OCI-LY3 (cell line): Measurements from ENCODE around the gene LPP.
A peak's percentile ranks its signal among the peaks of the same experiment; 100 is the strongest.

ENCODE experiments used
- H2AFZ ChIP-seq: fragments of 200-600, 300-600 bp; shearing (Covaris generic); 2 replicates; pipeline ENCODE4 v1.6.0; 2014; ENCODE audit warnings: antibody characterized with exemption, low read depth, low read length
- H3K27ac ChIP-seq: fragments of 200-600, 300-600 bp; sonication (generic); 2 replicates; pipeline ENCODE4 v1.5.1; 2014; ENCODE audit warnings: mild to moderate bottlenecking, low read length, moderate library complexity, mixed read lengths
- H3K27me3 ChIP-seq: fragments of 200-600, 300-600 bp; sonication (generic); 2 replicates; pipeline ENCODE4 v1.6.1; 2014; ENCODE audit warnings: low read depth, low read length, mixed read lengths
- H3K36me3 ChIP-seq: fragments of 200-600, 300-600 bp; sonication (generic); replicated peaks from 2 replicates; pipeline ENCODE3; 2014; ENCODE audit warnings: low read depth, low read length, mixed read lengths
- H3K4me1 ChIP-seq: fragments of 300-600, 200-600 bp; sonication (generic); 2 replicates; pipeline ENCODE4 v1.6.1; 2014; ENCODE audit warnings: low read length, mixed read lengths
- H3K4me2 ChIP-seq: fragments of 200-600, 300-600 bp; sonication (generic); 2 replicates; pipeline ENCODE4 v1.6.1; 2014; ENCODE audit warnings: low read length, mixed read lengths
- H3K4me3 ChIP-seq: fragments of 300-600, 200-600 bp; sonication (generic); 2 replicates; pipeline ENCODE4 v1.5.1; 2014; ENCODE audit warnings: antibody characterized with exemption, mild to moderate bottlenecking, low read length, moderate library complexity
- H3K79me2 ChIP-seq: fragments of 300-600, 200-600 bp; shearing (Covaris generic); 2 replicates; pipeline ENCODE4 v1.6.1; 2014; ENCODE audit warnings: mild to moderate bottlenecking, low read length, mixed read lengths
- H3K9ac ChIP-seq: fragments of 300-600, 200-600 bp; shearing (Covaris generic); 2 replicates; pipeline ENCODE4 v1.6.0; 2014; ENCODE audit warnings: mild to moderate bottlenecking, low read length, moderate library complexity
- H3K9me3 ChIP-seq: fragments of 200-600, 300-600 bp; shearing (Covaris generic); 2 replicates; pipeline ENCODE4 v1.6.1; 2014; ENCODE audit warnings: low read length, mixed read lengths; ENCODE audit not compliant: insufficient read depth
- H4K20me1 ChIP-seq: fragments of 200-600, 300-600 bp; sonication (generic); 2 replicates; pipeline ENCODE4 v1.6.1; 2016; ENCODE audit warnings: low read length, mixed read lengths; ENCODE audit not compliant: insufficient read depth
- CTCF ChIP-seq: fragments of 200-600, 300-600 bp; sonication (generic); IDR thresholded peaks from 2 replicates; pipeline ENCODE4 v1.5.1; 2014; ENCODE audit warnings: antibody characterized with exemption, low read length, low read depth
- EZH2phosphoT487 ChIP-seq: fragments of 200-600 bp; shearing (Covaris generic); IDR thresholded peaks from 2 replicates; pipeline ENCODE4 v1.6.1; 2018; ENCODE audit warnings: antibody characterized with exemption, mixed run types, low read depth

Gene LPP

GRCh38 chr3:188394623-188395022 lies 240.7 kb downstream of the LPP start:
- no peaks in the 10 kb centered on the region for H4K20me1 ChIP-seq
- H3K9ac ChIP-seq = peak overlapping the region; percentile 74
- no peak overlapping the region for H2AFZ ChIP-seq
- H3K9me3 ChIP-seq = no peaks in the 10 kb centered on the region
- H3K27me3 ChIP-seq = no peaks in the 10 kb centered on the region
- H3K4me1 ChIP-seq = peaks cover 100% of the 10 kb centered on the region
- TF ChIP-seq EZH2phosphoT487 (no peak), CTCF (no peak)
- peak overlapping the region; percentile 34 for H3K4me3 ChIP-seq
- H3K79me2 ChIP-seq = peaks cover 24% of the 10 kb centered on the region
- H3K4me2 ChIP-seq = peak overlapping the region; percentile 81
- H3K27ac ChIP-seq = peak overlapping the region; percentile 89
- H3K36me3 ChIP-seq = no peaks in the 10 kb centered on the region

DNA sequence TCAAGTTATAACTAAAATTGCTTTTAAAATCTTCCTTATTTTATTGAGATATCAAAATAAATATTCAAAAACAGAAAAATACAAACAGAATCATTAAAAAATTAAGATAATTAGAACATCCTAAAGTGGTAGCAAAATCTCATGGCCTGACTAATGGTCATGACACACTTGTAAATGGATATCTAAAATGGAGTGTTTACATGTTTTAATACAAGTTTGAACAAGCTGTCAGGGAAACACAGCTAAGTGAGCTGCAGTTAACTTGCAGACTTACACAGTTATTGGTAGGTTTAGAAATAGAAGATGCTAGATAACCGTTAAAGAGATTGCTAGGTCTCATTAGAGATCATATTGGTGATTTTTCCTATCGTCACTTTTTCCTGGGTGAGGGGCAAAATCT lies 242.3 kb downstream of the LPP start:
- no peaks in the 10 kb centered on the region for H3K36me3 ChIP-seq
- peak overlapping the region; percentile 84 for H3K4me2 ChIP-seq
- TF ChIP-seq EZH2phosphoT487 (no peak), CTCF (no peak)

GRCh38 chr3:188396900-188397299 lies 242.9 kb downstream of the LPP start:
- peak overlapping the region; percentile 98 for H3K27ac ChIP-seq
- peaks cover 19% of the 10 kb centered on the region for H3K79me2 ChIP-seq
- peaks cover 99% of the 10 kb centered on the region for H3K4me1 ChIP-seq
- TF ChIP-seq EZH2phosphoT487 = no peak
- TF ChIP-seq CTCF = no peak
- no peaks in the 10 kb centered on the region for H3K27me3 ChIP-seq
- no peaks in the 10 kb centered on the region for H4K20me1 ChIP-seq
- H3K9ac ChIP-seq = peak overlapping the region; percentile 81
- H3K36me3 ChIP-seq = no peaks in the 10 kb centered on the region
- no peaks in the 10 kb centered on the region for H3K9me3 ChIP-seq
- peak overlapping the region; percentile 5; the same call in 1 of the 2 replicates for H2AFZ ChIP-seq
- H3K4me3 ChIP-seq = peak overlapping the region; percentile 67
- peak overlapping the region; percentile 84 for H3K4me2 ChIP-seq

More for the DNA sequence above, 242.3 kb downstream of the LPP start:
- Histone ChIP-seq H3K9ac (peak overlapping the region; percentile 81), H3K27me3 (no peaks in the 10 kb centered on the region), H4K20me1 (no peaks in the 10 kb centered on the region), H3K27ac (peak overlapping the region; percentile 98), H2AFZ (peak overlapping the region; percentile 5; the same call in 1 of the 2 replicates), H3K4me3 (peak overlapping the region; percentile 67), H3K9me3 (no peaks in the 10 kb centered on the region), H3K4me1 (peaks cover 99% of the 10 kb centered on the region), H3K79me2 (peaks cover 24% of the 10 kb centered on the region)

- Histone ChIP-seq H3K79me2 (peaks cover 27% of the 10 kb centered on the region), H3K36me3 (peaks cover 8% of the 10 kb centered on the region), H3K4me2 (peak overlapping the region; percentile 84), H3K4me3 (peak overlapping the region; percentile 67), H3K9me3 (peaks cover 6% of the 10 kb centered on the region; the same call in 1 of the 2 replicates), H3K4me1 (peaks cover 99% of the 10 kb centered on the region), H3K27ac (peak overlapping the region; percentile 98), H2AFZ (no peak overlapping the region), H3K27me3 (no peaks in the 10 kb centered on the region), H4K20me1 (no peaks in the 10 kb centered on the region), H3K9ac (peak overlapping the region; percentile 81)
- TF ChIP-seq EZH2phosphoT487 (no peak), CTCF (no peak)
Observed at GRCh38 chr3:188397766-188398705, 244.1 kb downstream of the LPP start.
